ENCODE data around the gene PAQR7.

Gene PAQR7

GRCh38 chr1:25813071-25813733, 62.3 kb downstream of the PAQR7 start:
- no peaks in the 10 kb centered on the region for H3K27me3 Mint-ChIP-seq

More at GRCh38 chr1:25813071-25813733, 62.3 kb downstream of the PAQR7 start:
- Mint-ChIP-seq H3K4me1 (peaks cover 26% of the 10 kb centered on the region), H3K4me3 (no peak overlapping the region), H3K27ac (no peak overlapping the region), H3K36me3 (no peaks in the 10 kb centered on the region), H3K9me3 (no peaks in the 10 kb centered on the region)
- no peak for ATAC-seq
